Retinal pigment epithelial cell (primary cell): Measurements from ENCODE around the gene HOXA3.

Experiments
- DNase-seq: peaks from one replicate; pipeline ENCODE4 v3.0.0-alpha.2; 2010; ENCODE audit warnings: low read depth
- H3K4me3 ChIP-seq: 2 replicates; pipeline ENCODE4 v1.5.1; 2011; ENCODE audit warnings: mild to moderate bottlenecking, low read length, control low read depth, moderate library complexity
- CTCF ChIP-seq: conservative IDR thresholded peaks from 2 replicates; pipeline ENCODE4 v1.5.1; 2011; ENCODE audit warnings: low read depth, low read length, control low read depth, inconsistent platforms

Gene HOXA3

GRCh38 chr7:27184337-27185012 is 32.1 kb upstream of the HOXA3 start:
- TF ChIP-seq CTCF: no peak
- H3K4me3 ChIP-seq: peak overlapping the region; percentile 21
- DNase-seq: no peak

GRCh38 chr7:27183682-27184336 is 31.4 kb upstream of the HOXA3 start:
- TF ChIP-seq CTCF: no peak
- DNase-seq: no peak
- H3K4me3 ChIP-seq: peak overlapping the region; percentile 21

GRCh38 chr7:27182861-27183681 is 30.7 kb upstream of the HOXA3 start:
- no peak for DNase-seq

GRCh38 chr7:27182285-27182841 is 30.0 kb upstream of the HOXA3 start:
- no peak for TF ChIP-seq CTCF

More at GRCh38 chr7:27182861-27183681, 30.7 kb upstream of the HOXA3 start:
- H3K4me3 ChIP-seq: no peak overlapping the region
- no peak for TF ChIP-seq CTCF

GRCh38 chr7:27181795-27182275 is 29.5 kb upstream of the HOXA3 start:
- DNase-seq: no peak
- TF ChIP-seq CTCF: no peak
- H3K4me3 ChIP-seq: no peak overlapping the region

More at GRCh38 chr7:27182285-27182841, 30.0 kb upstream of the HOXA3 start:
- no peak overlapping the region for H3K4me3 ChIP-seq
- DNase-seq: no peak

GRCh38 chr7:27180431-27181420 is 28.3 kb upstream of the HOXA3 start:
- DNase-seq: no peak
- no peak overlapping the region for H3K4me3 ChIP-seq
- TF ChIP-seq CTCF: no peak
